Measurements from ENCODE around the gene RASSF9. TPM values are rescaled to one million over a fixed set of nuclear protein-coding genes. Genes with fewer than 3 reads are reported as not detected.

Gene RASSF9
- total RNA-seq, 4 donors from 2014 or later, result 2.4 to 3.6 (median 3.2) TPM

DNA sequence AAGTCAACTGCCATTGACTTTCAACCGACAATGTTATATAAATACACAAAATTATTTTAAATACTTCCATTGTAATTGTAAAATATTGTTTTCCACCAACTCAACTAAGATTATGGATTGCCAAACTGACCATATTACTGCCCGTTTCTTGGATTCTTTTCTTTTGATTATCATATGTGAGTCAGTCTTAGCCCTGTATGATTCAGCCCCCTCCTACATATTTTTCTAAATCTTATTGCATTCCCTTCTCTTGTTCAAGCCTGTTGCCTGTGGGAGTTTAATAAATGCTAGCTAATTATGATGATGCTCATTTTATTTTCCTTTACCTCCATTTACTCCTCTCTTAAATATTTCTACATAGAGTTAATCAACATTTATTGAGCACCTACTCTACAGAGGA lies 6.8 kb downstream of the RASSF9 start:
- Histone ChIP-seq H3K4me3 (no peak overlapping the region), H3K4me1 (peaks cover 0 to 3% (median 0%) of the 10 kb centered on the region in 4 donors), H3K9me3 (no peaks in the 10 kb centered on the region), H3K27ac (no peak overlapping the region), H3K27me3 (no peaks in the 10 kb centered on the region), H3K36me3 (no peaks in the 10 kb centered on the region)
- TF ChIP-seq, protein P1, sequence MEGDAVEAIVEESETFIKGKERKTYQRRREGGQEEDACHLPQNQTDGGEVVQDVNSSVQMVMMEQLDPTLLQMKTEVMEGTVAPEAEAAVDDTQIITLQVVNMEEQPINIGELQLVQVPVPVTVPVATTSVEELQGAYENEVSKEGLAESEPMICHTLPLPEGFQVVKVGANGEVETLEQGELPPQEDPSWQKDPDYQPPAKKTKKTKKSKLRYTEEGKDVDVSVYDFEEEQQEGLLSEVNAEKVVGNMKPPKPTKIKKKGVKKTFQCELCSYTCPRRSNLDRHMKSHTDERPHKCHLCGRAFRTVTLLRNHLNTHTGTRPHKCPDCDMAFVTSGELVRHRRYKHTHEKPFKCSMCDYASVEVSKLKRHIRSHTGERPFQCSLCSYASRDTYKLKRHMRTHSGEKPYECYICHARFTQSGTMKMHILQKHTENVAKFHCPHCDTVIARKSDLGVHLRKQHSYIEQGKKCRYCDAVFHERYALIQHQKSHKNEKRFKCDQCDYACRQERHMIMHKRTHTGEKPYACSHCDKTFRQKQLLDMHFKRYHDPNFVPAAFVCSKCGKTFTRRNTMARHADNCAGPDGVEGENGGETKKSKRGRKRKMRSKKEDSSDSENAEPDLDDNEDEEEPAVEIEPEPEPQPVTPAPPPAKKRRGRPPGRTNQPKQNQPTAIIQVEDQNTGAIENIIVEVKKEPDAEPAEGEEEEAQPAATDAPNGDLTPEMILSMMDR (IDR thresholded peaks at IDR 0.05), result no peak
- no peak for TF ChIP-seq EP300 (IDR thresholded peaks at IDR 0.05)
- TF ChIP-seq POLR2A (IDR thresholded peaks at IDR 0.05), result no peak
- WGBS, 2 donors, result 61 to 65% methylated on average over 2 of the region's 2 CpGs
- no peak for DNase-seq (ENCODE audit: low spot score in 2 of 2)

DNA sequence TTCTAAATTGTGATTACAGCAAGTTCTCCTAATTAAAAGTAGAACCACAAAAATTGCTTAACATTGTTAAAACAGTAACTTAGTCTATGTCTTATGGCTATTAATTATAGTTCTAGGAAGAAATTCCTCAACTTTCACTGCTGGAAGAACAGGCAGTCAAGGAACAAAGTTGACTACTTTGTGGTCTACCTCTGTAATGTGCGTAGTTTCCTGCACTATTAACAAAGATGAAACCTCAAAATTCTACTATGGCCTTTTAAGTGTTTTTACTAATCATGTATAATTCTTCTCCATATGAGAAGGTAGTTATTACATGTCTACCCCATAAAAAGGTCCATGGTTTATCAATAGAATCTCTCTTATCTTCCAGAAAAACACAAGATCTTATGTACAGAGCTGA lies 7.6 kb downstream of the RASSF9 start:
- H3K36me3 ChIP-seq, result no peaks in the 10 kb centered on the region
- DNase-seq (ENCODE audit: low spot score in 2 of 2), result no peak
- peaks cover 0 to 3% (median 0%) of the 10 kb centered on the region in 4 donors for H3K4me1 ChIP-seq
- no peaks in the 10 kb centered on the region for H3K27me3 ChIP-seq
- H3K27ac ChIP-seq, result no peak overlapping the region
- no peak overlapping the region for H3K4me3 ChIP-seq
- TF ChIP-seq POLR2A (IDR thresholded peaks at IDR 0.05), result no peak
- TF ChIP-seq, protein P1 (IDR thresholded peaks at IDR 0.05), result no peak
- no peak for TF ChIP-seq EP300 (IDR thresholded peaks at IDR 0.05)
- no peaks in the 10 kb centered on the region for H3K9me3 ChIP-seq
- 94 to 100% methylated on average over 1 of the region's 1 CpG for WGBS, 2 donors

DNA sequence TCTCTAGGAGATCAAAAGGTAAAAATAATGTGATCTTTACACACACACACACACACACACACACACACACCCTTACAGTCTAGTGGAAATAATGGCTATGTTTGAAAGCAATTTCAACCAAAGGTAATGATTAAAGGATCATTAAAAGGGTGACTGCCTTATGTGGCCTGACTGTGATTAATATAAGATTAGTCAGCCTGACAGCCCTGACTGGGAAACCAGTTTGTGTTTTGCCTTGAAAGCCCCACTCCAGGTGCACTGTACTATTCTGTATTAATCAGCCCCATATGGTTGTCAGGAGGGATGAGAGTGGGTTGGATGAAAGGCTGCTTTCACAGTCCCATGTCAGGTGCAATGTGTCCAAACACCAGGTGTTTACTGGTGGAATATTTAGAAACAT lies 10.5 kb downstream of the RASSF9 start:
- DNase-seq (ENCODE audit: low spot score in 2 of 2), result no peak
- H3K9me3 ChIP-seq, result no peaks in the 10 kb centered on the region
- no peaks in the 10 kb centered on the region for H3K4me1 ChIP-seq
- H3K27ac ChIP-seq, result no peak overlapping the region
- H3K36me3 ChIP-seq, result no peaks in the 10 kb centered on the region
- no peak overlapping the region for H3K4me3 ChIP-seq
- H3K27me3 ChIP-seq, result no peaks in the 10 kb centered on the region
- TF ChIP-seq, protein P1 (IDR thresholded peaks at IDR 0.05), result no peak

DNA sequence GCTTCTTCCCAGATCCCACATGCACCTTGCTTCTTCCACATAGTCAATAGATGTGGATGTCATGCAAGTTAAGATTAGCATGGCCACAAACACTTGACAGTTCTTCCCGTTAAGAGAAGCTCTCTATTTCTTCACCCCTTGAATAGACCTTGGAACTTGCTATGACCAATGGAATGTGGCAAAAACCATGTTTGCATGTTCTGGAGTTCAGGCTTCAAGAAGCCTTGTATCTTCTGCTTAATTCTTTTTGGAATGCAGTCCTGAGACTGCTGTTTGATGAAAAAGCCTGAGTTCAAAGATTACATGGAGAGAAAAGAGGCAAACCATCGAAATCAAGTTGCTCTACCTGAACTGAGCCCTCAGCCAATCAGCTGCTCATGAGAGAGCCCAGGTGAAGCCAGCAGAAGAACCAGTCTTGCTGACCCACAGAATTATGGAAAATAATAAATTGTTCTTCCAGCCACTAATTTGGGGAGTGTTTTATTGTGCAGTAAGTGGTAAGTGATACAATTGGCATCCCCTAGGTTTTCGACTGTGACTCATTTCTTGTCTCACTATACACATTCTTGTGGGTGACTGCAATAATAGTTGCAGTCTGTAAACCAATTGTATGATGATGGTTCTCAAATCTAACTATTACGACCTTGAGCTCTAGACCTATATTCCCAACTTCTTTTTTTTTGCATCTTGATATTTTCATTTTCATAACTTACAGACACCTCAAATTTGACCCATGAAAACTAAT lies 12.6 kb downstream of the RASSF9 start:
- 85 to 87% methylated on average over 4 of the region's 4 CpGs for WGBS, 2 donors
- no peak for DNase-seq (ENCODE audit: low spot score in 2 of 2)
- Histone ChIP-seq H3K4me3 (no peak overlapping the region), H3K36me3 (no peaks in the 10 kb centered on the region), H3K27ac (no peak overlapping the region), H3K27me3 (no peaks in the 10 kb centered on the region), H3K9me3 (no peaks in the 10 kb centered on the region), H3K4me1 (no peaks in the 10 kb centered on the region)
- TF ChIP-seq, protein P1 (IDR thresholded peaks at IDR 0.05), result no peak
- no peak for TF ChIP-seq EP300 (IDR thresholded peaks at IDR 0.05)
- no peak for TF ChIP-seq POLR2A (IDR thresholded peaks at IDR 0.05)

DNA sequence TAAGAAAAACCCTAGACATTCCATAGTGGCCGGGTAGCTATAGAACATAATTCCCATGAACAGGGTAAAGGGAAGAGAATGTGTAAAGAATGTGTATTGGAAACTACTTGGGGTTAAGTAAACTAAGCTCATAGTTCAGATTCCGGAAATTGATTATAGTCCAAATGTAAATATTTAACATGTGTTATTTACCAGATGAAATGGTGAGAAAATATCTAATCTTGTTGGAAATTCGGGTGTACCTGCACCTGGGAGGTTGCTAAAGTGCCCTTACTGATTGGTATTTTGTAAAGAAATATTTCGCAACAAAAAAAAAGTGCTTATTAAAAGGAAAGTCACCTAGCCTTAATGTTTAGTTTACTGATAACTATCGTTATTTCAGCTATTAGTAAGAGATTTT lies 14.4 kb downstream of the RASSF9 start:
- Histone ChIP-seq H3K27ac (no peak overlapping the region), H3K36me3 (no peaks in the 10 kb centered on the region), H3K4me3 (no peak overlapping the region), H3K27me3 (no peaks in the 10 kb centered on the region), H3K9me3 (no peaks in the 10 kb centered on the region), H3K4me1 (no peaks in the 10 kb centered on the region)
- no peak for DNase-seq (ENCODE audit: low spot score in 2 of 2)
- WGBS, 2 donors, result 67 to 73% methylated on average over 5 of the region's 5 CpGs
- TF ChIP-seq, protein P1 (IDR thresholded peaks at IDR 0.05), result no peak
- TF ChIP-seq POLR2A (IDR thresholded peaks at IDR 0.05), result no peak
- TF ChIP-seq EP300 (IDR thresholded peaks at IDR 0.05), result no peak
